ENCODE data around the gene ELFN2.

GRCh38 chr22:37368058-37368457, 59.2 kb downstream of the ELFN2 start:
- TF ChIP-seq ZNF18 (tag by site-specific recombination; IDR thresholded peaks at IDR 0.05): no peak
- no peak for TF ChIP-seq ATF2 (tag by site-specific recombination; IDR thresholded peaks at IDR 0.05; ENCODE audit: low read depth)
- TF ChIP-seq ZSCAN30 (tag by site-specific recombination; IDR thresholded peaks at IDR 0.05): no peak
